Right renal pelvis (tissue), 4 donors: ENCODE measurements around the gene DNAH17. TPM values are rescaled to one million over a fixed set of nuclear protein-coding genes. Genes with fewer than 3 reads are reported as not detected.

Experiments
- DNase-seq, 4 donors: peaks; one replicate each; pipeline ENCODE4 v3.0.0-alpha.2; 2013; ENCODE audit warnings: low read depth in 4 of 4, low spot score in 3 of 4, missing footprints in 1 of 4
- polyA plus RNA-seq, 4 donors: library from polyadenylated mRNA; unstranded; fragments of 120-200 nt; gene quantifications; one replicate each; pipeline ENCODE4 v1.2.1, GENCODE V29; 2013; ENCODE audit not compliant: insufficient read length in 4 of 4

The DNAH17 gene
- polyA plus RNA-seq, 4 donors = 1.8 to 2.3 (median 1.9) TPM

DNA sequence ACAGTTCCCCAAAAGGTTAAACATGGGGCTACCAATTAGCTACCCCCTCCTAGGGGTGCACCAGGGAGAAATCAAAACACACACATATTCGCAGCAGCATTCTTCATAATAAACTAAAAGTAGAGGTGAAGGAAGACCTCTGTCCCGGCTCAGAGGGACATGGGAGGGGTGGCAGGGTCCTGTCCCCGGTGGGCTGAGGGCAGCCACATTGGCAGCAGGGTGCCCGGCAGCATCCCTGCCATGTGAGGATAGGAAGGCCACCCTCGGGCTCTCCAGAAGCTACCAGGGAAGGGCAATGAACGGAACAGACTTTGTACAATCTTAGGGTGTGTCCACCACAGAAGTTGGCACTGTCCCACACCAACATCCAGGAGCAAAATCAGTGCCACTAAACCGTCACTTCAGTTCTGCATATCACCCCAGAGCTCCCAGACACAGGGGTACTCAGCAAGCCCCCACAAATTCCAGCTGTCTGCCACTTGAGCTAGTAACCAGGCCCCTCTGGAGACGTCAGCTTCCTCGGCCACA lies 3.1 kb upstream of the DNAH17 start:
- no peak for DNase-seq

DNA sequence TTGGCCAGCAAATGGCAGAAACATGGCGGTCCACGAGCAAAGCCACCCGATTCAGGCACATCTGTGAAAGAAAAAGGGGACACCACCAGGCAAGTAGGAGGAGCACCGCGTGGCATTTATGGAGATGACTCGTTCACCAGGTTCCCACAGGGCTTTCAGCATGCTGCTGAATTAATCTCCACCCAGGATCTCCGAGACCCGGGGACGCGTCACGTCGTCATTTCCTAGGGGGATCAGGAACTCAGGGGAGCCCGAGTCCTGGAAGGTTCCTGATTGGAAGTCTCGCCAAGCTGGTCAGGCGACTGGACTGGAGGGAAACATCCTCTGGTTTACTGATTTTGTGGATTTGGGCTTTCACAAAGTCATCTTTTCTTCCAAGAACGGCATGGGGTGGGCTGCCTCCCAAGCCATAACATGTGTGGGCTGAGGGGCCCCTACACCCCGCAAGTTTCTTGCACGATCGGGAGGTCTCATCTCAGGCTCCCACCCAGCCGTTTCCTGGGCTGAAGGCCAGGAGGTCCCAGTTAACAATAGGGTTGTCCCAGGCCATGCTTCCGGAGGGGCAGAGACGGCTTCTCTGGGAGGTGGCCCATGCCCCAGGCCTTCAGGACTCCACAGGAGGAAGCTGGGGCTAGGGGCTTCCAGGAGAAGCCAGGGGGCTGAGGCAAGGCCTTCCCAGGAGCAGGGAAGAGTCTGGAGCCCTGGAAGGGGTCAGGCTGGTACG lies 645 bp downstream of the DNAH17 start:
- no peak for DNase-seq

DNA sequence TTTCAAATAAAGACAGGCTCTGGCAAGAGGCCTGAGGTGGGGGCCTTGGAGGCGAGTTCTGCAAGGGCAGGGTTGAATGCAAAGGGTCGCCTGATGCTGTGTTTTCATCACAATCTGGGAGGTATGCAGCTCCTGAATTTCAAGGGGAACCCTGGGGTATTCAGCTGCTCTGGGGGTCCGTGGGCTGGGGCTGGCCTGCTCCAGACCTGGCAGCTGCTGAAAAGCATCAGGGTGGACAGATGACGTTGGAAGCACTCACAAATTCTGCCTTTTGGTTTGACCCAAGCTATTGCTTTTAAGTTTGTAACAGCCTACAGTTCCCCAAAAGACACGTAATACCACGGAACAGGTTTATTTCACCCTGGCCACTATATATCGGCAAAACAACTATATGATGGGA lies 1.3 kb downstream of the DNAH17 start:
- no peak for DNase-seq

- DNase-seq = no peak
Observed at GRCh38 chr17:78575340-78575739, 1.9 kb downstream of the DNAH17 start.

DNA sequence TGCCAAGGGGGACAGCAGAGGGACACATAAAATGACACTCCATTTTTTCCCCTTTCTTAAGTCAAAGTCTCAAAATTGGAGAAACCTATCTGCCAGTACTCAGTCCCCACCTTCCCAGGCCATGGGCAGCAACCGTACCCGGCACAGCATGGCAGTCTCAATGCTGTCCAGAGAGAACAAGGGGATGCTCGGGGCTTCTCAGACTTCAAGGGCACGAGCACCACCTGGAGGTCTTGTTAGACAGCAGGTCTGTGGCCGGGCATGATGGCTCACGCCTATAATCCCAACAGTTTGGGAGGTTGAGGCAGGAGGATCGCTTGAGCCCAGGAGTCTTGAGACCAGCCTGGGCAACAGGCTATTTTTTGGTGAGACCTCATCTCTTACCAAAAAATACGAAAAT lies 3.2 kb downstream of the DNAH17 start:
- no peak for DNase-seq

DNA sequence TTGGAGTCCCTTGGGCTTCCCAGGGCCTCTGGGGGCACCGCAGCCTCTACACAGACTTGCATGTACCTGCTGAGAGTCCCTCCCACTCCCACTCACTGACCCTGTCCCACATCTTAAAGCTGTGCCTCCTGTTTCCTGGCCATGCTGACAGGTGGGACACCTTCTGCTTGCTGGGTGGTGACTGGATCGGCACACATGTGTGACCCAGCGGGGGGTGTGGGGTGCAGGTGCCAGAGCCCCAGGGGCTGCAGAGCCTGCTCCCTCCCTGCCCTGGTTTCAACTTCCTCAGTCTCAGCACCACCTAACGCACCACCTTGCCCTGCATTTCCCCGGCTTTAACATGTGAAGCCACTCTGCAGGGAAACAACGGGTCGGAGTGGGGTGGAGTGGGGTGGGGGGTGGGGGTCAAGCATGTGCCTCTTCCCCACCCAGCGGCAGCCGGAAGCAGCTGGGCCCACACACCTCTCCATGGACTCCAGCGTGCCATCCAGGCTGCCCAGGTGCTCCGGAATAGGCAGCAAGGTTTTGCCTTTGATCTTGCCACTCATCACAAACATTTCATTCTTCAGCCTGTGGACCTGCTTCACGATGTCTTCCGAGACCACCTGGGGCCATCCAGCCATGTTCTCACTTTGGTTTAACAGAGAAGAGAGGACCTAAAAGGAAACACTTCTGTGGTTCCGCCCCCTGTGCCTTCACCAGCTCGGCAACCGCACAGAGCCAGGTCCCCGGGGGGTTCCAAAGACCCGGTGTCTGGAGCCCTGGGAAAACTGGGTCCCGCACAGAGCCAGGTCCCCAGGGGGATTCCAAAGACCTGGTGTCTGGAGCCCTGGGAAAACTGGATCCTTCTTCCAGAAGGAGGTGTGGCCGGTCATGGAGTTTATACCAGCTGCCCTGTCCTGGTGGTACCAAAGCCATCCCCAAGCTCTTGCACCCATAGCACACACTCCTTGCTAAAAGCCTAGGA lies 4.7 kb downstream of the DNAH17 start:
- DNase-seq = no peak

GRCh38 chr17:78571329-78571728 lies 5.9 kb downstream of the DNAH17 start:
- DNase-seq = no peak

GRCh38 chr17:78568494-78569115 lies 8.6 kb downstream of the DNAH17 start:
- no peak for DNase-seq

- no peak for DNase-seq
Observed at GRCh38 chr17:78567991-78568390, 9.2 kb downstream of the DNAH17 start.

DNA sequence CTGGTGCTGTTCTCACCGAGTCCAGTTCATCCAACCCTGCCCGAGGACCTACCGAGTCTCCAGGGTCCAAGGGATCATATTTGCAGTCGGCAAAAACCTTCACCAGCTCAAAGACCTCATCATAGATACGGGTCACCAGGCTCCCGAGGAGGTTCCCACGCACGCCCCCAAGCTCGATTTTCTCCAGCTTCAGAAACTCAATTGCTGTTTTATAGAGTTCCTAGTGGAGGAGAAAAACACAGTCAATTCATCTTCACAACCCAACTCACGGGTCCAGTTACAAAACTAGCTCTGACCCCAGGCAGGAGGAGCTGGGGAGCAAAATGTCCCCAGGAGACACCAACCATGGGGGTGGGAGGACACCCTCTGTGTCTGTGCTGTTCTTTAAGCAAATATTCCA lies 10.2 kb downstream of the DNAH17 start:
- no peak for DNase-seq

GRCh38 chr17:78563189-78564145 lies 13.7 kb downstream of the DNAH17 start:
- DNase-seq = no peak

- DNase-seq = no peak
Observed at GRCh38 chr17:78562734-78563133, 14.5 kb downstream of the DNAH17 start.

DNA sequence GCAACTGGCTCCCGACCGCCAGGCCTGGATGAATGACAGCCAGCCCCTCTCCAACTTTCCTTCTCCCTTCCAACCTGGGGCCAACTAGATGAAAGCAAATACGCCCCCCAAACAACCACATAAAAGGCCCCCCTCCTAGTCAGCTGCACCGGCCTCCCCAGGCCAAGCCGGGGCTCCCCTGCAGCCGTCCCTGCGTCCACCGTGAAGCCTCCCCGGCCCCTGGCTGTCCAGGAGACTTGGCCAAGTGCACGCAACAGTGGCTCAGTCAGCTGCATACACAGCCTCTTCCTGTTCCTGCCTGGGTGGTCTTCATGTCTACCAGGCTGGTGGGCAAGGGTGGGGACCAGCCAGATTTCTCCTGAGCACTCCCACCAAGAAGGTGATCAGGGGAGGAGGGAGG lies 16.0 kb downstream of the DNAH17 start:
- no peak for DNase-seq

DNA sequence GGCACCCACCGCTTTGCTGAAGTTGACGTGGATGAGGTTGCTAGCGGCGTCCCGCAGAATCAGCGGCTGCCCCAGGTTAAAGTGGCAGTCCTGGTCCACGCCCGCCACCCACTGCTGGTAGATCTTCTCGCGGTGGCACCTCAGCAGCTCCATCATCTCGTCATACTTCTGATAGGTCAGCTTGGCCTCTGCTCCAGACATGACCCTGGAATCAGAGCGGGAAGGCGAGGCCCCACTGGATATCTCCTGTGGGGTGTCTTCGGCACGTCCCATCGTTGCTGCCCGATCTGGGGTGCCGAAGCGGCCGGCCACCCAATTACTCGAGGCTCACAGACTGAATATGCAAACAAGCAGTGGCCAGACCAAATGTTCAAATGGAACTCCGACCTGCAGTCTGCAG lies 16.5 kb downstream of the DNAH17 start:
- no peak for DNase-seq

GRCh38 chr17:78559749-78560368 lies 17.3 kb downstream of the DNAH17 start:
- no peak for DNase-seq

DNA sequence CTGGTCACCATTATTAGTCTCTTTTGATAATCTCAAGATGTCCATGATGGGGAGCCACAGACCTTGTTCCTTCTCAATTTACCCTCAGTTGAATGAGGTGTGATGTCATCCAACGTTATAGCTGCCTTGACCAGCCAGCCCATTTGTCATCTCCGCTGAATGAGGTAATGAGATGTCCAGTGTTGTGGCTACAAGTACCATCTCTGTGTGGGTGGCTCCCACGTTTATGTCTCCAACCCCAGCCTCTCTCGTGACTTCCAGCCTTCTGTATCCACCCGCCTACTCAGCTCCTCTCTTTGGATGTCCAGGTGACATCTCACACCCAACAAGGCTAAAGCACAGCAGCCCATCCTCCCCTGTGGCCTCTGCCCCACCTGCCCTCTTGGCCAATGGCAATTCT lies 18.2 kb downstream of the DNAH17 start:
- DNase-seq = no peak

GRCh38 chr17:78558181-78558850 lies 18.9 kb downstream of the DNAH17 start:
- no peak for DNase-seq

- DNase-seq = no peak
Observed at GRCh38 chr17:78557598-78558039, 19.6 kb downstream of the DNAH17 start.

DNA sequence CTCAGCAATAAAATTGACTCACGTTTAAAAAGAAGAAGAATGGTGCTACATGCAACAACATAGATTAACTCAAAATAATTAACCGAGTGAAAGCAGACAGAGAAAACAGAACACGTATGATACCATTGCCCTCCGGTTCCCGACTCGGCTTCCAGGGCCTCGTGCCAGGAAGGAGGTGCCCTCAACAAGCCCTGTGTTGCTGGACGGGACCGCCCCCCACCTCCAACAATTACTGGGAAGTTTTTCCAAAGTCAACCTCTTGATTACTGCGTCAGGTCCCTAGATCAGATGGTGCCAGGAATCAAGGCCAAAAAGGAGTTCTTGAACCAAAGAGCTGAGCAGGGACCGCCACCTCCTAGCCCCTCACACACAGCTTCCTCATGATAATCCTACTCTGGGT lies 20.4 kb downstream of the DNAH17 start:
- DNase-seq = no peak
